HEK293T (cell line): Measurements from ENCODE around the gene ARL5C.
"Not testable (repeated sequence)": the region's sequence is repeated elsewhere in the genome, so short reads cannot be mapped to it uniquely, and the experiment has no call there.

Experiments
- CTCF ChIA-PET: fragments of 350-600 bp; formaldehyde crosslinking; extraction: SDS; loops from one replicate; lab custom pipeline; 2021; ENCODE audit warnings: antibody characterized with exemption, inconsistent platforms; lab: Yijun Ruan, JAX
- POLR2A ChIA-PET: fragments of 350-600 bp; formaldehyde crosslinking; extraction: SDS; loops from one replicate; lab custom pipeline; 2020; ENCODE audit warnings: antibody characterized with exemption, inconsistent platforms; lab: Yijun Ruan, JAX
- DNase-seq: peaks from one replicate; pipeline ENCODE4 v3.0.0; 2012; ENCODE audit warnings: mixed read lengths; ENCODE audit errors: extremely low spot score
- ARNT ChIP-seq: fragments of 450-650 bp; IDR thresholded peaks from 2 replicates; pipeline ENCODE4 v1.6.1; 2017; ENCODE audit warnings: mild to moderate bottlenecking
- BHLHE40 ChIP-seq: fragments of 450-650 bp; IDR thresholded peaks from 2 replicates; pipeline ENCODE4 v1.6.1; 2016; ENCODE audit warnings: mild to moderate bottlenecking, moderate library complexity, borderline replicate concordance
- CTBP1 ChIP-seq: fragments of 450-650 bp; IDR thresholded peaks from 2 replicates; pipeline ENCODE4 v1.6.1; 2016; ENCODE audit warnings: borderline replicate concordance
- ELF4 ChIP-seq: fragments of 450-650 bp; IDR thresholded peaks from 2 replicates; pipeline ENCODE4 v1.6.1; 2017; ENCODE audit warnings: antibody characterized with exemption
- FOXA1 ChIP-seq: fragments of 450-650 bp; IDR thresholded peaks from 2 replicates; pipeline ENCODE4 v1.6.1; 2016; ENCODE audit warnings: mild to moderate bottlenecking
- FOXK2 ChIP-seq: fragments of 450-650 bp; IDR thresholded peaks from 2 replicates; pipeline ENCODE4 v1.6.1; 2016; ENCODE audit warnings: mild to moderate bottlenecking
- FOXM1 ChIP-seq: fragments of 450-650 bp; IDR thresholded peaks from 2 replicates; pipeline ENCODE4 v1.6.1; 2017; ENCODE audit warnings: mild to moderate bottlenecking, borderline replicate concordance
- HDGF ChIP-seq: fragments of 450-650 bp; IDR thresholded peaks from 2 replicates; pipeline ENCODE4 v1.6.1; 2017; ENCODE audit warnings: antibody characterized with exemption, borderline replicate concordance
- L3MBTL2 ChIP-seq: fragments of 450-650 bp; conservative IDR thresholded peaks from 2 replicates; pipeline ENCODE4 v1.6.1; 2016; ENCODE audit warnings: mild to moderate bottlenecking
- LEF1 ChIP-seq: fragments of 450-650 bp; IDR thresholded peaks from 2 replicates; pipeline ENCODE4 v1.6.1; 2017; ENCODE audit warnings: mild to moderate bottlenecking, borderline replicate concordance
- NFRKB ChIP-seq: fragments of 450-650 bp; IDR thresholded peaks from 2 replicates; pipeline ENCODE4 v1.6.1; 2016; ENCODE audit warnings: mild to moderate bottlenecking, moderate library complexity
- SP1 ChIP-seq: fragments of 450-650 bp; IDR thresholded peaks from 2 replicates; pipeline ENCODE4 v1.6.1; 2017
- SUZ12 ChIP-seq: fragments of 450-650 bp; IDR thresholded peaks from 2 replicates; pipeline ENCODE4 v1.6.1; 2016; ENCODE audit warnings: mild to moderate bottlenecking
- TARDBP ChIP-seq: fragments of 450-650 bp; IDR thresholded peaks from 2 replicates; pipeline ENCODE4 v1.6.1; 2016
- ZNF384 ChIP-seq: fragments of 450-650 bp; IDR thresholded peaks from 2 replicates; pipeline ENCODE4 v1.6.1; 2016
- TF ChIP-seq, protein P1 (sequence below): fragments of 450-650 bp; IDR thresholded peaks from 2 replicates; pipeline ENCODE4 v1.6.1; 2016

Gene ARL5C

DNA sequence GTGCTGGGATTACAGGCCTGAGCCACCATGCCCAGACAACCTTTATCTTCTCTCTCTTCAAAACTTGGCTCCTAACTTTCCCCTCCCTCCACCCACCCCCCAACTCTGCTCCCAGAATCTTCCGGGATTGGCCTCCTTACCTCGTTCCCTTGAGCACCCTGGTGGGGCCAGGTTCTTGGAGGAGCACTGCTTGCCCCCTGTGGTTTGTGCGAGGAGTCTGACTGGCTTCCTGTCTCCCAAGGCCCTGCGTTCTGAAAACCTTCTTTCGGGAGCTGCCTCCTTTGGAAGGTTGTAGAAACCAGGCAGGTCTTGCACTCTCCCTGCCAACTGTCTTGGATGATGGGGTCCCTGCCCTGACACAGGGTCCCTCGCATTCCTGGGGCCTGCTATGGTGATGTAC, 34.3 kb downstream of the ARL5C start:
- ChIA-PET CTCF (no interaction called here), POLR2A (no interaction called here)
- DNase-seq: no peak
- TF ChIP-seq SUZ12 (no peak), SP1 (no peak), ZNF384 (no peak), FOXM1 (no peak), FOXK2 (no peak), HDGF (no peak), FOXA1 (no peak), NFRKB (no peak), CTBP1 (no peak), TARDBP (no peak), ARNT (no peak), LEF1 (no peak), ELF4 (no peak)

- DNase-seq: no peak
- POLR2A ChIA-PET: no interaction called here
- no peak for TF ChIP-seq NFRKB
- no peak for TF ChIP-seq ELF4
- TF ChIP-seq BHLHE40: no peak
- CTCF ChIA-PET: no interaction called here
Observed at GRCh38 chr17:39130205-39130604, 35.8 kb downstream of the ARL5C start.

GRCh38 chr17:39129544-39129943, 36.4 kb downstream of the ARL5C start:
- POLR2A ChIA-PET, CTCF ChIA-PET, DNase-seq: not testable (repeated sequence)

DNA sequence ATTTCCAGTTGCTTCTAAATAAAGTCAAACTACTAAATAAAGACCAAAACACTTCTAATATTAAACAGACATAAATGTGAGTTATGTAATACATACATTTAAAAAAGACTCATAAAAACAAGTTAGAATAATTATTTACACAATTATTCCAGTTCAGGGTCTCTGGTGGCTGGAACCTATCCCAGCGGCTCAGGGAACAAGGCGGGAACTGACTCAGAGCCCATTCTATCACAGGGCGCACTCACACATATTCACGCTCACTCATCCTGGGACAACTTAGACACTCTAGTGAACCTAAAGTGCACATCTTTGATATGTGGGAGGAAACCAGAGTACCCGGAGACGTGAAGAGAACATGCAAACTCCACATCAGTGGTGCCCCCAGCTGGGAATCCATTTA, 39.5 kb downstream of the ARL5C start:
- no peak for DNase-seq
- no peak for TF ChIP-seq TARDBP
- no peak for TF ChIP-seq BHLHE40
- TF ChIP-seq NFRKB: no peak
- TF ChIP-seq HDGF: no peak
- no peak for TF ChIP-seq FOXM1
- TF ChIP-seq, protein P1, sequence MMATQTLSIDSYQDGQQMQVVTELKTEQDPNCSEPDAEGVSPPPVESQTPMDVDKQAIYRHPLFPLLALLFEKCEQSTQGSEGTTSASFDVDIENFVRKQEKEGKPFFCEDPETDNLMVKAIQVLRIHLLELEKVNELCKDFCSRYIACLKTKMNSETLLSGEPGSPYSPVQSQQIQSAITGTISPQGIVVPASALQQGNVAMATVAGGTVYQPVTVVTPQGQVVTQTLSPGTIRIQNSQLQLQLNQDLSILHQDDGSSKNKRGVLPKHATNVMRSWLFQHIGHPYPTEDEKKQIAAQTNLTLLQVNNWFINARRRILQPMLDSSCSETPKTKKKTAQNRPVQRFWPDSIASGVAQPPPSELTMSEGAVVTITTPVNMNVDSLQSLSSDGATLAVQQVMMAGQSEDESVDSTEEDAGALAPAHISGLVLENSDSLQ: no peak
- TF ChIP-seq ZNF384: no peak
- no peak for TF ChIP-seq SUZ12
- TF ChIP-seq FOXA1: no peak
- no peak for TF ChIP-seq CTBP1
- TF ChIP-seq SP1: no peak
- TF ChIP-seq ELF4: no peak
- no peak for TF ChIP-seq LEF1
- no peak for TF ChIP-seq ARNT
- TF ChIP-seq FOXK2: no peak
- TF ChIP-seq L3MBTL2: no peak
- POLR2A ChIA-PET: no interaction called here
- CTCF ChIA-PET: no interaction called here

- DNase-seq: no peak
- TF ChIP-seq, protein P1: no peak
- TF ChIP-seq HDGF (no peak), LEF1 (no peak), CTBP1 (no peak), ZNF384 (no peak), FOXK2 (no peak), FOXA1 (no peak), ARNT (no peak), L3MBTL2 (no peak), TARDBP (no peak), ELF4 (no peak), FOXM1 (no peak), NFRKB (no peak), BHLHE40 (no peak), SUZ12 (no peak), SP1 (no peak)
- ChIA-PET POLR2A (interaction anchor here (0.6 kb wide), 1 partner anchor 9 kb away, joined by 4 read pairs; no protein-coding TSS in a partner anchor), CTCF (no interaction called here)
Observed at GRCh38 chr17:39125143-39125875, 40.7 kb downstream of the ARL5C start.

- CTCF ChIA-PET: no interaction called here
- no peak for TF ChIP-seq L3MBTL2
- TF ChIP-seq FOXA1: no peak
- no peak for TF ChIP-seq ARNT
- TF ChIP-seq TARDBP: no peak
- no peak for DNase-seq
- POLR2A ChIA-PET: no interaction called here
Observed at GRCh38 chr17:39123627-39124026, 42.3 kb downstream of the ARL5C start.

DNA sequence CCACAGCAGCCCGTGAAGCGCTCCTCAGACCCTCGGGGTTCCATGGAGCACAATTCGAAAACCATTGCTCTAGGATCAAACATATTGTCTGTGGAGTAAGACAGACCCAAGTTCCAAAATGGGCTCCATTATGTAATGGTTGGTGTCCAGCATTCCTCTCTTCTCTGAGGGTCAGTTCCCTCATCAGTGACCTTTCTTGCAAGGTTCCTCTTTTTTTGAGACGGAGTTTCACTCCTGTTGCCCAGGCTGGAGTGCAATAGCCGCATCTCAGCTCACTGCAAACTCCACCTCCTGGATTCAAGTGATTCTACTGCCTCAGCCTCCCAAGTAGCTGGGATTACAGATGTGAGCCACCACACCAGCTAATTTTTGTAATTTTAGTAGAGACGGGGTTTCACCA, 43.0 kb downstream of the ARL5C start:
- POLR2A ChIA-PET: no interaction called here
- no peak for DNase-seq
- TF ChIP-seq NFRKB (no peak), L3MBTL2 (no peak), SUZ12 (no peak), ELF4 (no peak)

DNA sequence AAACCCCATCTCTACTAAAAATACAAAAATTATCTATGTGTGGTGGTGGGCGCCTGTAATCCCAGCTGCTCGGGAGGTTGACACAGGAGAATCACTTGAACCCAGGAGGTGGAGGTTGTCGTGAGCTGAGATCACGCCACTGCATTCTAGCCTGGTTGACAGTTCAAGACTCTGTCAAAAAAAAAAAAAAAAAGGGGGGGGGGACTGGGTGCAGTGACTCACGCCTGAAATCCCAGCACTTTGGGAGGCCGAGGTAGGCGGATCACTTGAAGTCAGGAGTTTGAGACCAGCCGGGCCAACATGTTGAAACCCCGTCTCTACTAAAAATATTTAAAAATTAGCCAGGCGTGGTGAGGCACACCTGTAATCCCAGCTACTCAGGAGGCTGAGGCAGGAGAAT, 44.0 kb downstream of the ARL5C start:
- CTCF ChIA-PET, DNase-seq, POLR2A ChIA-PET: not testable (repeated sequence)

More for the DNA sequence above, 43.0 kb downstream of the ARL5C start:
- CTCF ChIA-PET: no interaction called here
